Thymus (tissue), 11 donors: ENCODE measurements around the gene NBEAL2. TPM values are rescaled to one million over a fixed set of nuclear protein-coding genes. Genes with fewer than 3 reads are reported as not detected.

Experiments used
- DNase-seq, 9 donors: peaks; one replicate each; pipeline ENCODE4 v3.0.0-alpha.2; 2013; ENCODE audit warnings: low spot score in 9 of 9, low read depth in 6 of 9, missing footprints in 1 of 9
- H3K27ac ChIP-seq, 2 donors: one replicate each; pipeline ENCODE4 v1.5.1; 2013; ENCODE audit warnings: control low read depth in 1 of 2, low read depth in 1 of 2, low read length in 1 of 2, mild to moderate bottlenecking in 1 of 2, moderate library complexity in 1 of 2
- H3K27me3 ChIP-seq, 2 donors: one replicate each; pipeline ENCODE4 v1.5.1; 2013; ENCODE audit warnings: low read length in 1 of 2; ENCODE audit not compliant: control insufficient read depth in 2 of 2, insufficient read depth in 1 of 2
- H3K36me3 ChIP-seq, 2 donors: one replicate each; pipeline ENCODE4 v1.5.1; 2013; ENCODE audit warnings: low read length in 1 of 2, mild to moderate bottlenecking in 1 of 2, moderate library complexity in 1 of 2; ENCODE audit not compliant: control insufficient read depth in 2 of 2, insufficient read depth in 2 of 2
- H3K4me1 ChIP-seq, 2 donors: one replicate each; pipeline ENCODE4 v1.5.1; 2013; ENCODE audit warnings: low read length in 2 of 2; ENCODE audit not compliant: control insufficient read depth in 2 of 2, insufficient read depth in 2 of 2
- H3K4me3 ChIP-seq, 2 donors: one replicate each; pipeline ENCODE4 v1.5.1; 2013; ENCODE audit warnings: low read length in 2 of 2, control low read depth in 1 of 2, mild to moderate bottlenecking in 1 of 2
- H3K9me3 ChIP-seq, 2 donors: one replicate each; pipeline ENCODE4 v1.5.1; 2013; ENCODE audit warnings: low read length in 1 of 2, mild to moderate bottlenecking in 1 of 2; ENCODE audit not compliant: control insufficient read depth in 2 of 2, insufficient read depth in 1 of 2
- WGBS: extraction: QIAGEN DNeasy Blood & Tissue Kit; methylation state at CpG from one replicate; pipeline ENCODE4 v1.1.7; 2013; 5-methylcytosine and 5-hydroxymethylcytosine counted together
- polyA plus RNA-seq: library from polyadenylated mRNA; stranded (reverse); fragments of 200-250 nt; gene quantifications from one replicate; pipeline ENCODE4 v1.2.3, GENCODE V29; 2013
- total RNA-seq: library from RNA; stranded (reverse); fragments of 120-200 nt; gene quantifications from one replicate; pipeline ENCODE4 v1.2.4, GENCODE V29; 2013
- donor health status: healthy.

NBEAL2 gene
- total and polyA plus RNA-seq, 2 donors: 15.3 to 83.6 TPM

DNA sequence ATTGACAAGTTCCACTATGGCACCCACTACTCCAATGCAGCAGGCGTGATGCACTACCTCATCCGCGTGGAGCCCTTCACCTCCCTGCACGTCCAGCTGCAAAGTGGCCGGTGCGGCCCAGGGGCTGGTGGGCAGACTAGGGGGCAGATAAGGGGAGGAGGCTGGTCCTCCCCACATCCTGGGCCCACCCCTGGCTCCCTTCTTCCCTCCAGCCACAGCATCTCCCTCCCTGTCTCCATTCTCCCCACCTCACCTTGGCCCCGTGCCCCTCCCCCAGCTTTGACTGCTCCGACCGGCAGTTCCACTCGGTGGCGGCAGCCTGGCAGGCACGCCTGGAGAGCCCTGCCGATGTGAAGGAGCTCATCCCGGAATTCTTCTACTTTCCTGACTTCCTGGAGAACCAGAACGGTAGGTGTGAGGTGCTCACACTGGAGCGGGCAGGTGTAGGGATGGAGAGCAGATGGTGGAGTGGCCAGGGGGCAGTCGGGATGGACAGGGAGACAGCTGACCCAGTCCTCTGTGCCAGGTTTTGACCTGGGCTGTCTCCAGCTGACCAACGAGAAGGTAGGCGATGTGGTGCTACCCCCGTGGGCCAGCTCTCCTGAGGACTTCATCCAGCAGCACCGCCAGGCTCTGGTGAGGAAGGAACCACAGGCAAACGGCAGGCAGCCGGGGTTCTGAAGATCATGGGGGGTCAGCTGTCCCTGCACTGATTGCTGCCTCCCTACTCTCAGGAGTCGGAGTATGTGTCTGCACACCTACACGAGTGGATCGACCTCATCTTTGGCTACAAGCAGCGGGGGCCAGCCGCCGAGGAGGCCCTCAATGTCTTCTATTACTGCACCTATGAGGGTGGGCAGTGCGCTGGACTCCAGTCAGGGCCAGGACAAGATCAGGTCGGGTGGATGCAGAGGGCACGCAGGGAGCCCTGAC, 26.0 kb downstream of the NBEAL2 start:
- Histone ChIP-seq H3K4me1 (peaks cover 4 to 26% of the 10 kb centered on the region in 2 donors), H3K9me3 (no peaks in the 10 kb centered on the region), H3K27ac (no peak overlapping the region), H3K4me3 (no peak overlapping the region), H3K27me3 (no peaks in the 10 kb centered on the region), H3K36me3 (peaks cover 67 to 73% of the 10 kb centered on the region in 2 donors)
- WGBS: 96% methylated on average over 32 of the region's 32 CpGs
- no peak for DNase-seq

DNA sequence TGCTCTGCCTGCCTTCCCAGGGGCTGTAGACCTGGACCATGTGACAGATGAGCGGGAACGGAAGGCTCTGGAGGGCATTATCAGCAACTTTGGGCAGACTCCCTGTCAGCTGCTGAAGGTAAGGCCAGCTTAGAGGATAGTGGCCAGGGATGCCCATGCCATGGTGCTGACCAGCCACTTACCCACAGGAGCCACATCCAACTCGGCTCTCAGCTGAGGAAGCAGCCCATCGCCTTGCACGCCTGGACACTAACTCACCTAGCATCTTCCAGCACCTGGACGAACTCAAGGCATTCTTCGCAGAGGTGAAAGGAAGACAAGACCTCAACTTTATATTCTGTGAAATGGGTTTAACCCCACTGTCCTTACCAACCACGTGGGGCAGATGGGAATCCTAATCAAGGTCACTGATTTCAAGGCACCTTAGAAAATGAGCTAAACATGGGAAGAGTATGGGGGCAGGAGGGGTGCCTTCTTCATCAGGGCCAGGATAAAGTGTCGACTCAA, 26.7 kb downstream of the NBEAL2 start:
- Histone ChIP-seq H3K9me3 (no peaks in the 10 kb centered on the region), H3K27ac (no peak overlapping the region), H3K4me1 (peaks cover 4 to 24% of the 10 kb centered on the region in 2 donors), H3K36me3 (peaks cover 60 to 66% of the 10 kb centered on the region in 2 donors), H3K4me3 (no peak overlapping the region), H3K27me3 (no peaks in the 10 kb centered on the region)
- no peak for DNase-seq
- WGBS: 97% methylated on average over 9 of the region's 9 CpGs

- H3K27ac ChIP-seq: no peak overlapping the region
- H3K4me1 ChIP-seq: peaks cover 4 to 25% of the 10 kb centered on the region in 2 donors
- no peak overlapping the region for H3K4me3 ChIP-seq
- no peak for DNase-seq
- 99% methylated on average over 3 of the region's 3 CpGs for WGBS
- peaks cover 52 to 60% of the 10 kb centered on the region in 2 donors for H3K36me3 ChIP-seq
- H3K9me3 ChIP-seq: no peaks in the 10 kb centered on the region
- H3K27me3 ChIP-seq: no peaks in the 10 kb centered on the region
These were observed 27.5 kb downstream of the NBEAL2 start for GRCh38 chr3:47007001-47007400.

DNA sequence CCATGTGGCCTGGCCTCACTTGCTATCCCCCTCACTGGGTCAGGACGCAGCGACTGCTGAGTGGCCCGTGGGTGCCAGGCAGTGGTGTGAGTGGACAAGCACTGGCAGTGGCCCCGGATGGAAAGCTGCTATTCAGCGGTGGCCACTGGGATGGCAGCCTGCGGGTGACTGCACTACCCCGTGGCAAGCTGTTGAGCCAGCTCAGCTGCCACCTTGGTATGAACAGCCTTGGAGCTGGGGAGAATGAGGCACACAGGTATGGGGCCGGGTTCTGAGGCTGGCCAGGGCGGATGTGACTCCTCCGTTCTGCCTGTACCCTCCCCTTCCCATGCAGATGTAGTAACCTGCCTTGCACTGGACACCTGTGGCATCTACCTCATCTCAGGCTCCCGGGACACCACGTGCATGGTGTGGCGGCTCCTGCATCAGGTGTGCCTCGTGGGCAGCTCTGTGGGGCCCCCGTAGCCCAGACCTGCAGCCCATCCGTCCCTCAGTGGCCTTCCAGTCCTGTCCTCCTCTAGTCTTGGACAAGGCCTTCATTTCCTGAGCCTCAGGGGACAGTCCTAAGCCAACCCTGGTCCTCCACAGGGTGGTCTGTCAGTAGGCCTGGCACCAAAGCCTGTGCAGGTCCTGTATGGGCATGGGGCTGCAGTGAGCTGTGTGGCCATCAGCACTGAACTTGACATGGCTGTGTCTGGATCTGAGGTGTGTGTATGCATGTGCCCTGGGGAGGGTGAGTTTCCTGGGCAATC, 28.2 kb downstream of the NBEAL2 start:
- no peak for DNase-seq
- WGBS: 96% methylated on average over 16 of the region's 16 CpGs

GRCh38 chr3:47008234-47008796, 28.8 kb downstream of the NBEAL2 start:
- Histone ChIP-seq H3K27me3 (no peaks in the 10 kb centered on the region), H3K36me3 (peaks cover 42 to 47% of the 10 kb centered on the region in 2 donors), H3K9me3 (no peaks in the 10 kb centered on the region), H3K27ac (peak overlapping the region in 1 of 2 donors; percentile 37), H3K4me3 (no peak overlapping the region), H3K4me1 (peaks cover 4 to 38% of the 10 kb centered on the region in 2 donors)
- no peak for DNase-seq
- 97% methylated on average over 13 of the region's 13 CpGs for WGBS

More for the DNA sequence above, 28.2 kb downstream of the NBEAL2 start:
- H3K36me3 ChIP-seq: peaks cover 46 to 54% of the 10 kb centered on the region in 2 donors
- no peaks in the 10 kb centered on the region for H3K9me3 ChIP-seq
- H3K27ac ChIP-seq: no peak overlapping the region
- peaks cover 4 to 31% of the 10 kb centered on the region in 2 donors for H3K4me1 ChIP-seq
- H3K27me3 ChIP-seq: no peaks in the 10 kb centered on the region
- H3K4me3 ChIP-seq: no peak overlapping the region

GRCh38 chr3:47008851-47009224, 29.4 kb downstream of the NBEAL2 start:
- Histone ChIP-seq H3K27ac (peak overlapping the region in 1 of 2 donors; percentile 37), H3K4me3 (peak overlapping the region; percentile 55 to 74), H3K27me3 (no peaks in the 10 kb centered on the region), H3K9me3 (no peaks in the 10 kb centered on the region), H3K4me1 (peaks cover 4 to 41% of the 10 kb centered on the region in 2 donors), H3K36me3 (peaks cover 42 to 46% of the 10 kb centered on the region in 2 donors)
- no peak for DNase-seq
- WGBS: 64% methylated on average over 23 of the region's 23 CpGs

- WGBS: 19% methylated on average over 85 of the region's 85 CpGs
- Histone ChIP-seq H3K27me3 (no peaks in the 10 kb centered on the region), H3K4me1 (peaks cover 4 to 44% of the 10 kb centered on the region in 2 donors), H3K9me3 (no peaks in the 10 kb centered on the region), H3K36me3 (peaks cover 41 to 46% of the 10 kb centered on the region in 2 donors), H3K27ac (peak overlapping the region; percentile 58 to 72), H3K4me3 (peak overlapping the region; percentile 55 to 74)
- DNase-seq: peak in 8 of 9 donors; percentile 49 to 89 (median 73)
These were observed 30.0 kb downstream of the NBEAL2 start for GRCh38 chr3:47009225-47010110.

DNA sequence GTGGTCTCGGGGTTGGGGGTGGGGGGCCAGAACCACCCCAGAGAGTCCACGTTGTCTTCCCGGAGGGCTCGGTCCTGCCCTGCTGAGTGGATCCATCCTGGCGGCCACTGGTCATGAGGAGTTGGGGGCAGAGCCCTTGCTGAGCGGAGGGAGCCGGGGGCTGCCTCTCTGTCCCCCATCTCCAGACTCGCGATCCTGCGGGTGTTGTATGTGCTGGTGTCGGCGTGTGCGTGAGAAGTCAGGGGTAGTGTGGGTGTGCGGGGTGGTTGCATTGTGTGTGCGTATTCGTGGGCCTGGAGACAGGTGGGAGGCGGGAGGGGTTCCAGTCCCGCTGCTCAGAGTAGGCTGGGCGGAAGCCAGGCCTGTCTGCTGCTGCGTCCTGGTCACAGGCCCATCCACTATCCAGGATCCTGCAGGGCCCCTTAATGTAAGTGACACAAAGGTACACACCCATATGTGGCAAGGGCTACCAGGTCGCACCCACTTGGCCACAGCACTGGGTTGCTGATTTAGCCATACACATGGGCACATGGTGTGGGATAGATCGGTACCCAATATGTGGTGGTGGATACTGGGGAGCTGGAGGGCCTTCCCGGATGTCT, 30.7 kb downstream of the NBEAL2 start:
- 86% methylated on average over 23 of the region's 23 CpGs for WGBS
- H3K9me3 ChIP-seq: no peaks in the 10 kb centered on the region
- peak overlapping the region; percentile 55 to 74 for H3K4me3 ChIP-seq
- H3K36me3 ChIP-seq: peaks cover 36 to 42% of the 10 kb centered on the region in 2 donors
- peaks cover 4 to 46% of the 10 kb centered on the region in 2 donors for H3K4me1 ChIP-seq
- no peak overlapping the region for H3K27ac ChIP-seq
- no peak for DNase-seq
- H3K27me3 ChIP-seq: no peaks in the 10 kb centered on the region
